Retinal pigment epithelial cell (primary cell): ENCODE data around the gene PRKAG2.

ENCODE experiments used
- DNase-seq: peaks from one replicate; pipeline ENCODE4 v3.0.0-alpha.2; 2010; ENCODE audit warnings: low read depth
- H3K4me3 ChIP-seq: 2 replicates; pipeline ENCODE4 v1.5.1; 2011; ENCODE audit warnings: mild to moderate bottlenecking, low read length, control low read depth, moderate library complexity
- CTCF ChIP-seq: conservative IDR thresholded peaks from 2 replicates; pipeline ENCODE4 v1.5.1; 2011; ENCODE audit warnings: low read depth, low read length, control low read depth, inconsistent platforms

Gene PRKAG2

GRCh38 chr7:151724920-151725584 lies 151.9 kb downstream of the PRKAG2 start:
- no peak for DNase-seq
- TF ChIP-seq CTCF: no peak
- H3K4me3 ChIP-seq: no peak overlapping the region

- DNase-seq: no peak
- H3K4me3 ChIP-seq: no peak overlapping the region
- no peak for TF ChIP-seq CTCF
Observed at GRCh38 chr7:151724250-151724915, 152.5 kb downstream of the PRKAG2 start.

- H3K4me3 ChIP-seq: no peak overlapping the region
- no peak for TF ChIP-seq CTCF
- no peak for DNase-seq
Observed at GRCh38 chr7:151723321-151723720, 153.6 kb downstream of the PRKAG2 start.

GRCh38 chr7:151722533-151722932 lies 154.4 kb downstream of the PRKAG2 start:
- no peak overlapping the region for H3K4me3 ChIP-seq
- DNase-seq: no peak
- no peak for TF ChIP-seq CTCF

- H3K4me3 ChIP-seq: no peak overlapping the region
- TF ChIP-seq CTCF: no peak
- no peak for DNase-seq
Observed at GRCh38 chr7:151721694-151722093, 155.2 kb downstream of the PRKAG2 start.

GRCh38 chr7:151721236-151721635 lies 155.7 kb downstream of the PRKAG2 start:
- no peak for TF ChIP-seq CTCF
- H3K4me3 ChIP-seq: no peak overlapping the region
- DNase-seq: no peak

GRCh38 chr7:151720280-151720679 lies 156.6 kb downstream of the PRKAG2 start:
- no peak for TF ChIP-seq CTCF
- no peak overlapping the region for H3K4me3 ChIP-seq
- DNase-seq: no peak
